CD4-positive, alpha-beta T cell treated with Interleukin-1 beta for 1 hour (primary cell): ENCODE results near the gene RBM3.
"Not testable (repeated sequence)": the region's sequence is repeated elsewhere in the genome, so short reads cannot be mapped to it uniquely, and the experiment has no call there.

Source experiments
- DNase-seq, 2 donors: peaks; one replicate each; pipeline ENCODE4 v3.0.0-alpha.2; 2020 to 2022

Gene RBM3

GRCh38 chrX:48574270-48575266 is at the start of gene RBM3:
RBM3 (plus strand) TSS chrX:48574484; CDS start chrX:48575181, 697 bp downstream.
- DNase-seq: peak; percentile 94 to 96

- not testable (repeated sequence) for DNase-seq
These were observed 48.4 kb upstream of the RBM3 start for GRCh38 chrX:48525853-48526252.

GRCh38 chrX:48530736-48531135 is 43.5 kb upstream of the RBM3 start:
- DNase-seq: no peak

GRCh38 chrX:48531358-48531959 is 42.8 kb upstream of the RBM3 start:
- DNase-seq: peak in 1 of 2 donors; percentile 39

GRCh38 chrX:48532161-48532560 is 42.1 kb upstream of the RBM3 start:
- DNase-seq: no peak

GRCh38 chrX:48533165-48533564 is 41.1 kb upstream of the RBM3 start:
- no peak for DNase-seq

GRCh38 chrX:48538641-48539344 is 35.5 kb upstream of the RBM3 start:
- DNase-seq: no peak

- DNase-seq: peak; percentile 98 to 99
These were observed 34.8 kb upstream of the RBM3 start, which contains the start of gene TBC1D25 for GRCh38 chrX:48539345-48540027. TBC1D25 (plus strand) TSS chrX:48539714; CDS start chrX:48539798, 84 bp downstream.

GRCh38 chrX:48540028-48540375 is 34.3 kb upstream of the RBM3 start:
- DNase-seq: peak; percentile 69 to 76

- peak in 1 of 2 donors; percentile 21 for DNase-seq
These were observed 33.8 kb upstream of the RBM3 start for GRCh38 chrX:48540480-48540879.

GRCh38 chrX:48541140-48541814 is 33.0 kb upstream of the RBM3 start:
- no peak for DNase-seq

- no peak for DNase-seq
These were observed 25.4 kb upstream of the RBM3 start for GRCh38 chrX:48548871-48549270.

- DNase-seq: not testable (repeated sequence)
These were observed 18.5 kb upstream of the RBM3 start for GRCh38 chrX:48555731-48556325.

GRCh38 chrX:48558271-48558670 is 16.0 kb upstream of the RBM3 start:
- DNase-seq: no peak

- no peak for DNase-seq
These were observed 14.6 kb upstream of the RBM3 start for GRCh38 chrX:48559636-48560035.

GRCh38 chrX:48560056-48560455 is 14.2 kb upstream of the RBM3 start:
- DNase-seq: no peak

- DNase-seq: no peak
These were observed 13.6 kb upstream of the RBM3 start for GRCh38 chrX:48560681-48561080.

GRCh38 chrX:48569958-48570357 is 4.3 kb upstream of the RBM3 start:
- DNase-seq: no peak

GRCh38 chrX:48573690-48574269 is 504 bp upstream of the RBM3 start:
- peak in 1 of 2 donors; percentile 64 for DNase-seq

GRCh38 chrX:48575642-48576041 is 1.4 kb downstream of the RBM3 start:
- DNase-seq: no peak

- DNase-seq: no peak
These were observed 1.8 kb downstream of the RBM3 start for GRCh38 chrX:48576108-48576507.
